Mucosa of descending colon (tissue), 3 donors: ENCODE measurements around the gene CDIPT. TPM values are rescaled to one million over a fixed set of nuclear protein-coding genes. Genes with fewer than 3 reads are reported as not detected.
"Not testable (repeated sequence)": the region's sequence is repeated elsewhere in the genome, so short reads cannot be mapped to it uniquely, and the experiment has no call there.

ENCODE experiments used
- ATAC-seq: fragments of 200-7000 bp; cut with Tn5 transposase; one replicate; pipeline ENCODE4 v1.9.1; 2020; ENCODE audit warnings: mild to moderate bottlenecking, moderate library complexity
- DNase-seq, 3 donors: peaks; one replicate each; pipeline ENCODE4 v3.0.0-alpha.2; 2020
- H3K36me3 ChIP-seq: fragments of 200-600 bp; one replicate; pipeline ENCODE4 v1.8.0; 2021; ENCODE audit warnings: low read depth, mild to moderate bottlenecking
- H3K4me1 ChIP-seq: fragments of 200-600 bp; one replicate; pipeline ENCODE4 v1.8.0; 2021; ENCODE audit warnings: low read depth, mild to moderate bottlenecking
- H3K4me3 ChIP-seq: fragments of 200-600 bp; one replicate; pipeline ENCODE4 v1.8.0; 2021; ENCODE audit warnings: mild to moderate bottlenecking
- H3K9me3 ChIP-seq: fragments of 200-600 bp; one replicate; pipeline ENCODE4 v1.8.0; 2021; ENCODE audit warnings: mild to moderate bottlenecking
- CTCF ChIP-seq: fragments of 200-600 bp; IDR thresholded peaks from one replicate; pipeline ENCODE4 v1.8.0; 2022; ENCODE audit warnings: antibody characterized with exemption, mild to moderate bottlenecking
- intact Hi-C, 2 donors: fragments of 100-400 bp; cut with DNase I in 1 of 2; cut with micrococcal nuclease in 1 of 2; formaldehyde crosslinking; loops; one replicate each; pipeline versions ENCODE4 v1.11.0 to v1.11.1; 2022; cut with DNase I, micrococcal nuclease
- total RNA-seq, 3 donors: library from RNA; stranded (reverse); fragmentation: NEBNext Ultra II Directional in 2 of 3; extraction: Animal tissue kit (Norgen Biotek cat#: 25700) in 2 of 3; gene quantifications; one replicate each; pipeline versions ENCODE4 v1.2.1 to v1.2.4, GENCODE V29; 2021 to 2023
- donor health status: DM: no; HTN: no; CAD: no; lungs with moderate emphysema.
- donor health status: DM: no; HTN: no; CAD: no.
- donor health status: DM: no; HTN: yes; CAD: no.

Gene CDIPT
- total RNA-seq, 3 donors from 2014 or later: 53.1 to 102 (median 90.5) TPM

- Histone ChIP-seq H3K4me3 (no peak overlapping the region), H3K9me3 (no peaks in the 10 kb centered on the region), H3K36me3 (no peaks in the 10 kb centered on the region), H3K4me1 (peaks cover 3% of the 10 kb centered on the region)
- TF ChIP-seq CTCF: no peak
- intact Hi-C loops: no loop called here
- no peak for ATAC-seq
- DNase-seq: no peak
Observed at GRCh38 chr16:29894352-29894751, 31.3 kb upstream of the CDIPT start.

DNA sequence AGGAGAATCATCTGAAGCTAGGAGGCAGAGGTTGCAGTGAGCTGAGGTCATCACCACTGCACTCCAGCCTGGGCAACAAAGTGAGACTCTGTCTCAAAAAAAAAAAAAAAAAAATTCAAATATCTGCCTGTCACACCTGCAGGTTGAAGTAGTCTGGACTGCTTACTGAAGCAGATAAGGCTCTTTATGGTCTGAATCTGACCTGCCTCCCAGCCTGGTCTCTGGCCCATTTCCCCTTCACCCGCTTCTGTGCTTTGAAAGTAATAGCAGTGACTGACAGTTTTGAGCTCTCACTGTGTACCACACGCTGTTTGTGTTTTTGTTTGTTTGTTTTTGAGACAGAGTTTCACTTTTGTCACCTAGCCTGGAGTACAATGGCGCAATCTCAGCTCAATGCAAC lies 30.5 kb upstream of the CDIPT start:
- no peak for TF ChIP-seq CTCF
- ATAC-seq: no peak
- peaks cover under 1% of the 10 kb centered on the region for H3K4me1 ChIP-seq
- DNase-seq: no peak
- no peaks in the 10 kb centered on the region for H3K9me3 ChIP-seq
- H3K36me3 ChIP-seq: no peaks in the 10 kb centered on the region
- no peak overlapping the region for H3K4me3 ChIP-seq
- intact Hi-C loops: no loop called here

- intact Hi-C loops: no loop called here
- no peak for TF ChIP-seq CTCF
- Histone ChIP-seq H3K4me3 (no peak overlapping the region), H3K4me1 (no peaks in the 10 kb centered on the region), H3K9me3 (no peaks in the 10 kb centered on the region), H3K36me3 (no peaks in the 10 kb centered on the region)
- no peak for ATAC-seq
- DNase-seq: no peak
Observed at GRCh38 chr16:29892458-29892813, 29.4 kb upstream of the CDIPT start.

GRCh38 chr16:29891525-29892457 lies 28.8 kb upstream of the CDIPT start:
- TF ChIP-seq CTCF: no peak
- ATAC-seq (peak; percentile 64), DNase-seq (no peak)
- Histone ChIP-seq H3K4me3 (no peak overlapping the region), H3K4me1 (no peaks in the 10 kb centered on the region), H3K9me3 (no peaks in the 10 kb centered on the region), H3K36me3 (no peaks in the 10 kb centered on the region)
- intact Hi-C loops: no loop called here

GRCh38 chr16:29889372-29889771 lies 26.3 kb upstream of the CDIPT start:
- intact Hi-C loops: not testable (repeated sequence)

DNA sequence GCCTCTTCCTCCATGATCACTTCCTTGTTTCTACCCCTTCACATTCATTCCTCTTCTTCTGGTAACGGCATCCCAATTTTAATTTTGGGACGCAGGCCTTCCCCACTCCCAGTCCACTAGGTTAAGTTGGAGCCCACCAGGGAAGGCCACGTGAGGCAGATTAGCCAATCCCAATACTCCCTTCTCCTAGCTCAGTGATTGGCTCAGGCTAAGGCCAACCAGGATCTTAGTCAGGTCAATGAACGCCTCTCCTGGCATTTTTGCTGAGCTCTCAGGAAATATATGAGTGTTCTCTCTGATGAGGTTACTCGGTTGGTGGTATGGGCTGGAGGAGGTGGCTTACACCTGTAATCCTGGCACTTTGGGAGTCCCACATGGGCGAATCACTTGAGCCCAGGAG lies 21.0 kb upstream of the CDIPT start:
- no peak for ATAC-seq
- H3K4me1 ChIP-seq: no peaks in the 10 kb centered on the region
- H3K4me3 ChIP-seq: no peak overlapping the region
- no peak for TF ChIP-seq CTCF
- DNase-seq: no peak
- no peaks in the 10 kb centered on the region for H3K9me3 ChIP-seq
- intact Hi-C loops: no loop called here
- H3K36me3 ChIP-seq: no peaks in the 10 kb centered on the region

More at GRCh38 chr16:29889372-29889771, 26.3 kb upstream of the CDIPT start:
- H3K9me3 ChIP-seq, H3K36me3 ChIP-seq, DNase-seq, H3K4me3 ChIP-seq, H3K4me1 ChIP-seq, ATAC-seq: not testable (repeated sequence)
